AG04450 (cell line): ENCODE results near the gene DSN1. TPM values are rescaled to one million over a fixed set of nuclear protein-coding genes. Genes with fewer than 3 reads are reported as not detected.

Experiments used
- CTCF ChIA-PET: fragments of 300-600, 350-600 bp; formaldehyde crosslinking; extraction: SDS; loops from one replicate; lab custom pipeline; 2022; ENCODE audit warnings: antibody characterized with exemption, inconsistent platforms; lab: Charles Lee
- POLR2A ChIA-PET: fragments of 350-600 bp; formaldehyde crosslinking; extraction: SDS; loops from one replicate; lab custom pipeline; 2021; ENCODE audit warnings: antibody characterized with exemption, inconsistent platforms; lab: Yijun Ruan, JAX
- DNase-seq: peaks from one replicate; pipeline ENCODE4 v3.0.0-alpha.2; 2011; ENCODE audit warnings: low read depth, low spot score
- H3K27ac ChIP-seq: one replicate; pipeline ENCODE4 v1.5.1; 2012; ENCODE audit warnings: low read depth, low read length, control low read depth
- H3K27me3 ChIP-seq: one replicate; pipeline ENCODE4 v1.6.0; 2012; ENCODE audit warnings: low read length; ENCODE audit not compliant: control insufficient read depth, insufficient read depth
- H3K4me3 ChIP-seq: 2 replicates; pipeline ENCODE4 v1.5.1; 2011; ENCODE audit warnings: mild to moderate bottlenecking, low read depth, low read length, control low read depth
- H3K9me3 ChIP-seq: 2 replicates; pipeline ENCODE4 v1.5.1; 2012; ENCODE audit warnings: low read length; ENCODE audit not compliant: control insufficient read depth, insufficient read depth
- polyA plus RNA-seq: library from polyadenylated mRNA; depleted of rRNA; stranded (reverse); fragments of >200 nt; gene quantifications from 2 replicates; pipeline ENCODE4 v1.2.3, GENCODE V29; 2011
- TF ChIP-seq, protein P1 (sequence below): IDR thresholded peaks from 2 replicates; pipeline ENCODE4 v1.5.1; 2011; ENCODE audit warnings: low read depth, low read length, control low read depth, inconsistent platforms

Gene DSN1
- polyA plus RNA-seq, 1 experiment, result 8.7 TPM

DNA sequence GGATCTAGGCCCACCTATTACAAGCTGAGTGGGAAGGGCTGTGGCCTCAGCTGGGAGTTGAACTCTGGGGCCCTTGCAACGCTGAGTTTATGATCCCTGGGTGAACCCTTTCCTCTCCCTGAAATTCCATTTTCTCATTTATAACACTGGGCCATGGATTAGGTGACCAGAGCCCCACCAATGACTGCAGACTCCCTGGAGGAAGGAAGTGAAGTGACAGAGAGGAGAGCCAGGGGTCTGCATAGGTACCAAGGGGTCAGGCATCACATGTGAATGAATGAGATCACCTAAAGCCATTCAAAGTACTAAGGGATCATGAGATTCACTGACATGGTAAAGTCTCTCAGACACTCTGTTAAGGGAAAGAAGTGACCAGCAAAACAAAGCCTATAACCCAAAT is 46.5 kb upstream of the DSN1 start:
- Histone ChIP-seq H3K4me3 (no peak overlapping the region), H3K9me3 (no peaks in the 10 kb centered on the region; the same call in 1 of the 2 replicates), H3K27me3 (no peaks in the 10 kb centered on the region), H3K27ac (no peak overlapping the region)
- no peak for DNase-seq
- POLR2A ChIA-PET, result no interaction called here
- CTCF ChIA-PET, result interaction anchor here (0.9 kb wide), 1 partner anchor 11 kb away, joined by 4 read pairs; no protein-coding TSS in a partner anchor
- TF ChIP-seq, protein P1, sequence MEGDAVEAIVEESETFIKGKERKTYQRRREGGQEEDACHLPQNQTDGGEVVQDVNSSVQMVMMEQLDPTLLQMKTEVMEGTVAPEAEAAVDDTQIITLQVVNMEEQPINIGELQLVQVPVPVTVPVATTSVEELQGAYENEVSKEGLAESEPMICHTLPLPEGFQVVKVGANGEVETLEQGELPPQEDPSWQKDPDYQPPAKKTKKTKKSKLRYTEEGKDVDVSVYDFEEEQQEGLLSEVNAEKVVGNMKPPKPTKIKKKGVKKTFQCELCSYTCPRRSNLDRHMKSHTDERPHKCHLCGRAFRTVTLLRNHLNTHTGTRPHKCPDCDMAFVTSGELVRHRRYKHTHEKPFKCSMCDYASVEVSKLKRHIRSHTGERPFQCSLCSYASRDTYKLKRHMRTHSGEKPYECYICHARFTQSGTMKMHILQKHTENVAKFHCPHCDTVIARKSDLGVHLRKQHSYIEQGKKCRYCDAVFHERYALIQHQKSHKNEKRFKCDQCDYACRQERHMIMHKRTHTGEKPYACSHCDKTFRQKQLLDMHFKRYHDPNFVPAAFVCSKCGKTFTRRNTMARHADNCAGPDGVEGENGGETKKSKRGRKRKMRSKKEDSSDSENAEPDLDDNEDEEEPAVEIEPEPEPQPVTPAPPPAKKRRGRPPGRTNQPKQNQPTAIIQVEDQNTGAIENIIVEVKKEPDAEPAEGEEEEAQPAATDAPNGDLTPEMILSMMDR, result no peak

DNA sequence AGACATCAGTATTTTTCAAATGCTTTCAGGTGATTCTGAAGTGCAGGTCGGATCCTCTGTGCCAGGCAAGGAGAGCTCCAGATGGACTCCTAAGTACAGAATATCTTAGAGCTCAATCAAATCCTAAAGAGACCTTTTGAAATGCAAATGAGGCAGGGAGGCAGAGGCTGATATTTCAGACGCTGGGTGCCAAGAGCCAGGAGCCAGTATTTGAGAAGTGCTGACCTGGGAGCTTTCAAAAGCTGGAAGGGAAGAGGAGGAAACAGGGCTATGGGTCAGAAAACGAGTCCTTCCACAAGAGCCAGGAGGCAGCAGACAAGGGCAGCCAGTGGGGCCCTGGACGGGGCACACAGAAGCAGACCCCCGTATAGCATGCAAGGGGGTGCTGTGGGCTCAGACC is 46.1 kb upstream of the DSN1 start:
- Histone ChIP-seq H3K27me3 (no peaks in the 10 kb centered on the region), H3K27ac (no peak overlapping the region), H3K9me3 (no peaks in the 10 kb centered on the region; the same call in 1 of the 2 replicates), H3K4me3 (no peak overlapping the region)
- CTCF ChIA-PET, result interaction anchor here (0.7 to 0.9 kb wide), 2 partner anchors 11 to 17 kb away, joined by 3 to 4 read pairs; no protein-coding TSS in a partner anchor
- POLR2A ChIA-PET, result no interaction called here
- TF ChIP-seq, protein P1, result no peak
- no peak for DNase-seq

DNA sequence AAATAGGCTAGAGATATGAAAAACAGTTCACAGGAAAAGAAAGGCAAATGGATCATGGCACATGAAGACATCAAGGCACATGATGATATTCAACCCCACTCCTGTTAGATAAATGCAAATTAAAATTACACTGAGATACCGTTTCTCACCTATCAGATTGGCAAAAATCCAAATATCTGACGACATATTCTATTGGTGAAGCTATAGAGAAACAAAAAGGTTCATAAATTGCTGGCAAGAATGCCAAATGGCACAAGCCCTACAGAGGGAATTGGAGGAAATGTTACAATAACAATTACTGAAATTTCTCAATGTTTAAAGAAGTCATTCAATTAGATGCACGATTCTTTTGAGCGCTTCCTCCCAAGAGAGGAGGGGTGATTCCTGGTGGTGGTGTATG is 45.3 kb upstream of the DSN1 start:
- no peaks in the 10 kb centered on the region; the same call in 1 of the 2 replicates for H3K9me3 ChIP-seq
- TF ChIP-seq, protein P1, result no peak
- H3K27me3 ChIP-seq, result no peaks in the 10 kb centered on the region
- no peak overlapping the region for H3K27ac ChIP-seq
- no peak for DNase-seq
- ChIA-PET POLR2A (interaction anchor here (0.6 kb wide), 1 partner anchor 20 kb away, joined by 3 read pairs; no protein-coding TSS in a partner anchor), CTCF (interaction anchor here (0.6 to 0.7 kb wide), 2 partner anchors 16 to 18 kb away, joined by 3 to 4 read pairs; no protein-coding TSS in a partner anchor)
- no peak overlapping the region for H3K4me3 ChIP-seq

DNA sequence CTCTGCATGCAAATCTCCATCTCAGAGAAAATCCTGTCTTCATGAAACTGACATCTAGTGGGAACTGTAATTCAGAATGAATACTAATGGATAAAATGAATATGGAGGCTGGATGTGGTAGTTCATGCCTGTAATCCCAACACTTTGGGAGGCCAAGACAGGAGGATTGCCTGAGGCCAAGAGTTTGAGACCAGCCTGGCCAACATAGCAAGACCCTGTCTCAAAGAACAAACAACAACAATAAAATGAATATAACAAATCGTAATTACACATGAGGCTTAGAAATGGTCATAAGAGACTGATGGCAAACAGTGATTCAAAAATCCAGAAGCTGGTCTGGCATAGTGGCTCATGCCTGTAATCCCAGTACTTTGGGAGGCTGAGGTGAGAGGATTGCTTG is 44.6 kb upstream of the DSN1 start:
- no peak for DNase-seq
- no peaks in the 10 kb centered on the region for H3K27me3 ChIP-seq
- no peak overlapping the region for H3K4me3 ChIP-seq
- POLR2A ChIA-PET, result interaction anchor here (0.5 kb wide), 1 partner anchor 1047 kb away, joined by 3 read pairs; no protein-coding TSS in a partner anchor
- CTCF ChIA-PET, result interaction anchor here (1.0 kb wide), 1 partner anchor 10 kb away, joined by 7 read pairs; no protein-coding TSS in a partner anchor
- H3K9me3 ChIP-seq, result no peaks in the 10 kb centered on the region; the same call in 1 of the 2 replicates
- TF ChIP-seq, protein P1, result no peak
- no peak overlapping the region for H3K27ac ChIP-seq

DNA sequence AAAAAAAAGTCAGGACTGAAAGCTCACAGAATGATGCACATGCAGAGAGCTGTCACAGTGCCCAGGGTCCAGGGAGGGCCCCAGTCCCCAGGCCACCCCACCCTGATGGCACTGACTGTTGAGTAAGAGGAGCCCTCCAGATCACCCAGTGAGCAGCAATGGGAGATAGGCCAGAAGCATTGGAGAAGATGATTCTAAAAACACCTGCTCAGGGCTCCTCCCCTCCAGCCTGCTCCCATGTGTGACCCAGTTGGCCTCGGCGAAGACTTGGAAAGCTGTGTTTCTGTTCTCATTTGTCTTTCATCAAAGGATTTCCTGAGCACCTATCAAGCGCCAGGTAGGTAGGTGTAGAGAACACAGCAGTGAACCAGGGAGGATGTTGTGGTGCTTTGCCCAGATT is 43.9 kb upstream of the DSN1 start:
- H3K27ac ChIP-seq, result no peak overlapping the region
- TF ChIP-seq, protein P1, result no peak
- ChIA-PET POLR2A (interaction anchor here (0.5 kb wide), 1 partner anchor 1047 kb away, joined by 3 read pairs; no protein-coding TSS in a partner anchor), CTCF (interaction anchor here (0.8 to 1.0 kb wide), 2 partner anchors 9 to 44 kb away, joined by 3 to 7 read pairs; partner anchors contain the start of gene DSN1)
- H3K27me3 ChIP-seq, result no peaks in the 10 kb centered on the region
- H3K9me3 ChIP-seq, result no peaks in the 10 kb centered on the region; the same call in 1 of the 2 replicates
- H3K4me3 ChIP-seq, result no peak overlapping the region
- DNase-seq, result no peak
